GM21528 (cell line): ENCODE data around the gene DGKQ.

Source experiments
- ATAC-seq: cut with Tn5 transposase; IDR thresholded peaks from one replicate; pipeline ENCODE4 v1.9.1; 2021; ENCODE audit warnings: mild to moderate bottlenecking, moderate library complexity; ENCODE audit not compliant: unreplicated experiment, low FRiP score

DGKQ gene

GRCh38 chr4:963276-964225 is 9.8 kb downstream of the DGKQ start:
- no peak for ATAC-seq

GRCh38 chr4:962231-963208 is 10.8 kb downstream of the DGKQ start:
- no peak for ATAC-seq

GRCh38 chr4:961351-962230 is 11.8 kb downstream of the DGKQ start:
- no peak for ATAC-seq

- ATAC-seq = no peak
These were observed 12.6 kb downstream of the DGKQ start for GRCh38 chr4:960636-961350.

- ATAC-seq = no peak
These were observed 13.2 kb downstream of the DGKQ start for GRCh38 chr4:960140-960635.

- no peak for ATAC-seq
These were observed 13.8 kb downstream of the DGKQ start for GRCh38 chr4:959338-960139.

- no peak for ATAC-seq
These were observed 14.6 kb downstream of the DGKQ start for GRCh38 chr4:958696-959337.

GRCh38 chr4:958314-958665 is 15.1 kb downstream of the DGKQ start:
- no peak for ATAC-seq

GRCh38 chr4:957581-958313 is 15.6 kb downstream of the DGKQ start:
- ATAC-seq = no peak

GRCh38 chr4:957231-957580 is 16.2 kb downstream of the DGKQ start:
- no peak for ATAC-seq

- ATAC-seq = no peak
These were observed 16.7 kb downstream of the DGKQ start for GRCh38 chr4:956531-957230.

- ATAC-seq = no peak
These were observed 17.4 kb downstream of the DGKQ start for GRCh38 chr4:955931-956381.

GRCh38 chr4:955161-955921 is 18.0 kb downstream of the DGKQ start:
- ATAC-seq = no peak

GRCh38 chr4:954211-955020 is 19.0 kb downstream of the DGKQ start:
- no peak for ATAC-seq

GRCh38 chr4:953574-953915 is 19.8 kb downstream of the DGKQ start:
- ATAC-seq = no peak
